Stimulated activated CD4-positive, alpha-beta T cell treated with anti-CD3 and anti-CD28 coated beads, TNF-alpha, amount 100 ng/mL, for 24 hours (primary cell): ENCODE measurements around the gene SPTBN4.
"Not testable (repeated sequence)": the region's sequence is repeated elsewhere in the genome, so short reads cannot be mapped to it uniquely, and the experiment has no call there.

ENCODE experiments used
- DNase-seq, 3 experiments: peaks; one replicate each; pipeline ENCODE4 v3.0.0-alpha.2; 2020; ENCODE audit warnings: low read depth in 3 of 3

SPTBN4 gene

DNA sequence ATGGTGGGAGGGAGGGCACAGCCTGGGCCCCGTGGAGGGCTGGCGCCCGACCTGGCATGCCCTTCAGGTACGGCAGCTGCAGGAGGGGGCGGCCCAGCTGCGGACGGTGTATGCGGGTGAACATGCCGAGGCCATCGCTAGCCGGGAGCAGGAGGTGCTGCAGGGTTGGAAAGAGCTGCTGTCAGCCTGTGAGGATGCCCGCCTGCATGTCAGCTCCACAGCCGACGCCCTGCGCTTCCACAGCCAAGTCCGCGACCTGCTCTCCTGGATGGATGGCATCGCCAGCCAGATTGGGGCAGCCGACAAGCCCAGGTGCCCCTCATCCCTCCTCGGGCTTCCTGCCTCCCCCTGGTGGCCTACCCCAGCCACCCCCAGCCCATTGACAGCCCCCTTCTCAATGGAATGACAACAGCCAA, 93.3 kb downstream of the SPTBN4 start:
- no peak for DNase-seq

DNA sequence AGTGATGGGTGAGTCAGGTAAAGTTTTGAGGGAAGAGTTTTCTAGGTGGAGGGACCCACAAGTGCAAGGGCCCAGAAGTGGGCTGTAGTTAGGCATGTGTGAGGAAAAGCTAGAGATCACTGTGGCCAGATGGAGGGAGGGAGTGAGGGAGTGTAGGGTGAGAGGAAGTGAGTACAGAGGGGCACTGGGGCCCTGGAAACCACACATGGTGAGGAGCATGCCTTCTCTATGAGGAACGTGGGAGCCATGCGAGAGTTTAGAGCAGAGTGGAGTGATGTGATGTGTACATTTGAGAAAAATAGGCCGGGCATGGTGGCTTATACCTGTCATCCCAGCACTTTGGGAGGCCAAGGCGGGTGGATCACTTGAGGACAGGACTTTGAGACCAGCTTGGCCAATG, 95.1 kb downstream of the SPTBN4 start:
- DNase-seq: no peak

DNA sequence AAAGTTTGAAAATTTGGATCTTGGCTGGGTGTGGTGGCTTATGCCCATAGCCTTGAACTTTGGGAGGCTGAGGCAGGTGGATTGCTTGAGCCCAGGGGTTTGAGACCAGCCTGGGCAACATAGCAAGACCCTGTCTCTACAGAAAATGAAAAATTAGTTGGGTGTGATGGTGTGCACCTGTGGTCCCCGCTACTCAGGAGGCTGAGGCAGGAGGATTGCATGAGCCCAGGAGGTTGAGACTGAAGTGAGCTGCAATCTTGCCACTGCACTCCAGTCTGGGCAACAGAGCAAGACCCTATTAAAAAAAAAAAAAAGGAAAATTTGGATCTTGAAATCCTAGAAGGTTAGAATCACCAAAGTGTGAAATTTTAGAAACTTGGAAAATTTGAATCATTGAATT, 97.7 kb downstream of the SPTBN4 start:
- DNase-seq: not testable (repeated sequence)

DNA sequence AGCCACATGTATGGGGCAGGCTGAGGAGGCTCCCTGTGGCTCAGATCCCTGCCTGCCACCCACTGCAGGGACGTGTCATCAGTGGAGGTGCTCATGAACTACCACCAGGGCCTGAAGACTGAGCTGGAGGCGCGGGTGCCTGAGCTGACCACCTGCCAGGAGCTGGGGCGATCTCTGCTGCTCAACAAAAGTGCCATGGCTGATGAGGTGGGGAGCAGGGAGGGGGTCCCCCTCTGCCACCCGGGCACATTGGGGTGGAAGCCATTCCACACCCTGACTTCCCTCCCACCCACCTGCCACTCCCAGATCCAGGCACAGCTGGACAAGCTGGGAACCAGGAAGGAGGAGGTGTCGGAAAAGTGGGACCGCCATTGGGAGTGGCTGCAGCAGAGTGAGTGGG, 98.6 kb downstream of the SPTBN4 start:
- no peak for DNase-seq

DNA sequence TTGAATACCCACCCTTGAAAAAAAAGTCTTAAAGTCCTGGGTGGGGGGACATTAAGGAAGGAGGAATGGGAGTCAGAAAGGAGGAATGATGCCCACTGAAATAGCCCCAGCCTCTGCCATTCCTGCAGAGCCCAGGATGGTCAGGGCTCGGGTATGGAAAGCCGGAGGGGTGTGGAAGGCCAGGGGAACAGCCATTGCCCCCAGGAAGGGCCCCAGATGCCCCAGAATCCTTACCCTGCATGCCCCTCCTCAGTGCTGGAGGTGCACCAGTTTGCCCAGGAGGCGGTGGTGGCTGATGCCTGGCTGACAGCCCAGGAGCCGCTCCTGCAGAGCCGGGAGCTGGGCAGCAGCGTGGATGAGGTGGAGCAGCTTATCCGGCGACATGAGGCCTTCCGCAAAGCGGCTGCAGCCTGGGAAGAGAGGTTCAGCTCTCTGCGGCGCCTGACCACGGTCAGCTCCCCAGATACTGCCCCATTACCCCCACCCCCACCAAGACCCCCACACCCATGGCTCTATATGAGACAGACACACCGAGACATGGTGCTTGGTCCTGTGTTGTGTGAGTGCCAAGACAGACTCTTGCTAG, 99.2 kb downstream of the SPTBN4 start:
- no peak for DNase-seq

DNA sequence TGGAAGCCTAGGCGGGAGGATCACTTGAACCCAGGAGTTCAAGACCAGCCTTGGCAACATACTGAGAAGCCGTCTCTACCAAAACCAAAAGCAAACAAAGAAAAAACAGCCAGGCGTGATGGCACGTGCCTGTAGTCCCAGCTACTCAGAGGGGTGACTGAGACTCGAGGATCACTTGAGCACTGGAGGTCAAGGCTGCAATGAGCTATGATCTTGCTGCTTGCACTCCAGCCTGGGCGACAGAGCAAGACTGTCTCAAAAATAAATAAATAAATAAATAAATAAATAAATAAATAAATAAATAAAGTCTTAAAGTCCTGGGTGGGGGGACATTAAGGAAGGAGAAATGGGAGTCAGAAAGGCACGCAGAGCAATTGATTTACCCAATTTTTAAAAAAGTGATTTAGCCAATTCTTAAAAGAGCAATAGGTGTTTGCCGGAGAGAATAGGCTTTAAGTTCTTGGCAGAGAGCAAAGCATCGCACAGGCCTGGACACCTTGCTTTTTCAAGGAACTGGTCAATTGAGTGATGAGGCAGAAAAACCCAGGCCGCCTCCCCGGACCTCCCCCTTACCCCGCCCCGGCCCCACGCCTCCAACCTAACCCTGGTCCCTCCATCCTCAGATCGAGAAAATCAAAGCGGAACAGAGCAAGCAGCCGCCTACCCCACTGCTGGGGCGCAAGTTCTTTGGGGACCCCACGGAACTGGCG, 100.4 kb downstream of the SPTBN4 start:
- DNase-seq: no peak

DNA sequence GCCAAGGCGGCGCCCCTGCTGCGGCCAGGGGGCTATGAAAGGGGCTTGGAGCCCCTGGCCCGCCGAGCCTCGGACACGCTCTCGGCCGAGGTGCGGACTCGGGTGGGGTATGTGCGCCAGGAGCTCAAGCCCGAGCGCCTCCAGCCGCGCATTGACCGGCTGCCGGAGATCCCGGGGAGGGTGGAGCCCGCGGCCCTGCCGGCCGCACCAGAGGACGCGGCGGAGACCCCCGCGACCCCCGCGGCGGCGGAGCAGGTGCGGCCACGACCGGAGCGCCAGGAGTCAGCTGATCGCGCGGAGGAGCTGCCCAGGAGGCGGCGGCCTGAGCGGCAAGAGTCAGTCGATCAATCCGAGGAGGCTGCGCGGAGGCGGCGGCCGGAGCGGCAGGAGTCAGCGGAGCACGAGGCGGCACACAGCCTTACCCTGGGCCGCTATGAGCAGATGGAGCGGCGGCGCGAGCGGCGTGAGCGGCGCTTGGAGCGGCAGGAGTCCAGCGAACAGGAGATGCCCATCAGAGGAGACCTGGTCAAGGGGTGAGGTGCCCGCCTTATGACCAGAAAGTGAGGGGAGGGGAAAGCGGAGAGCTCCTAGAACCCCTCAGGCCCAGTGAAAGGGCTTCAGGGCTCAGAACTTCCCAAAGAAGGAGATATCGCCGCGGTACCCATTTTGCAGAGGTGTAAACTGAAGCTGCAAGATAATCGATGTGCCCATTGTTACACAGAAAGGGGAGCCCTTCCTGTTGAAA, 101.1 kb downstream of the SPTBN4 start:
- no peak for DNase-seq

DNA sequence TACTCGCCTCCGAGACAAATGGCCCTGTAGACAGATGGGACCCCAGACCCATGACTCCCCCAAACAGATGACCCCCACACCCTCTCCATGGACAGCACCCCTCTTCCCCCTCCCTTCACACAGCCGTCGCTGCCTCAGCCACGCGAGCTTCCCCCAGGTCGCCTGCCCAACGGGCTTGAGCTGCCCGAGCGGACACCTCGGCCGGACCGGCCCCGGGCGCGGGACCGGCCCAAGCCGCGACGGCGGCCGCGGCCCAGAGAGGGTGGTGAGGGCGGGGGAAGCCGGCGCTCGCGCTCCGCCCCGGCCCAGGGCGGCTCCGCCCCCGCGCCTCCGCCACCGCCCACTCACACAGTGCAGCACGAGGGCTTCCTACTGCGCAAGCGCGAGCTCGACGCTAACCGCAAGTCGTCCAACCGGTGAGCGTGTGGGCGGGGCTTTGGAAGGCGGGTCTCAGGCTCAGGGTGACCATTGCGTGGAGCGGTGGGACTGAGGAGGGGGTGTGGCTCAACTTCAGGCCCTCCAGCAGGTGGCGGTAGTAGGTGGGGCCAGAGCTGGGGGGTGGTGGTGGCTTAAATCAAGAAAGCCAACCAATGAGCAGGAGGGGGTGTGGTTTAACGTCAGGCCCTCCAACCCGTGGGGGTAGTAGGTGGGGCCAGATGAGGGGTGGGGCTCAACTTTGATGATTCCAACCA, 103.7 kb downstream of the SPTBN4 start:
- peak; percentile 83 to 96 (median 90) for DNase-seq

DNA sequence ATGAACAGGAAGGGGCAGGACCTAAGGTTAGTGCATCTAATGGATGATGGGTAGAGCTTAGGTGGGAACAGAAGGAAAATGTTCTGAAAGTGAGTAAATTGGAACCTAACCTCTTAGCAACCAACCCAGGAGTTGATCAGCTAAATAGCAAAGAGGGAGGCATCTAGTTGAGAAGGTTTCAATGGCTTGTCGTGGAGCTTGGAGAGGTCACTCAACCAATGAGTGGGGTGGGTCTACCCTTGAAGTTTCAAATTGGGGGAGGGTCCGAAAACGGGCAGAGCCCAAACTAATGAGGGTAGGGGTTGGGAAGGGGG, 104.2 kb downstream of the SPTBN4 start:
- no peak for DNase-seq

DNA sequence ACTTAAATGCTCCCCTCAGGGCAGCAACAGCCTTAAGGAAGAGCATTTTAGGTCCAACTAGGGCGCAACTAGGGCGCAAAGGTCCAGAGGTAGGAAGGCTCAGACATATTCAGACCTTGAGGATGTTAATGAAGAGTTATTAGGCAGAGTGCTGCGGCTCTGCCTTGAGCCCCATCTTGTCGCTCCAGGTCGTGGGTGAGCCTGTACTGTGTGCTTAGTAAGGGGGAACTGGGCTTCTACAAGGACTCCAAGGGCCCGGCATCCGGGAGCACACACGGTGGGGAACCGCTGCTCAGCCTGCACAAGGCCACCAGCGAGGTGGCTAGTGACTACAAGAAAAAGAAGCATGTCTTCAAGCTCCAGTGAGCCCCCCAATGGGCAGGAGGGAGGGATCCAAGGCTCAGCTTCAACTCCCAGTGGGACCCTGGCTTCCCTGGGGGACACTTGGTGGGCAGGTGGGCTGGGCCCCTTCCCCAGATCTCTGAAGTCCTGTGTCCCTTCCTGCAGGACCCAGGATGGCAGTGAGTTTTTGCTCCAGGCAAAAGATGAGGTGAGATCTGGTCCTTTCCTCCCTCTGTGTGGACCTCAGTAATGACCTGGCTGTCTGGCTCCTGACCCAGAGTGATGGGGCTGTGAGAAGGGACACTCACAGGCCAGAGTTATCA, 105.2 kb downstream of the SPTBN4 start:
- DNase-seq: no peak

DNA sequence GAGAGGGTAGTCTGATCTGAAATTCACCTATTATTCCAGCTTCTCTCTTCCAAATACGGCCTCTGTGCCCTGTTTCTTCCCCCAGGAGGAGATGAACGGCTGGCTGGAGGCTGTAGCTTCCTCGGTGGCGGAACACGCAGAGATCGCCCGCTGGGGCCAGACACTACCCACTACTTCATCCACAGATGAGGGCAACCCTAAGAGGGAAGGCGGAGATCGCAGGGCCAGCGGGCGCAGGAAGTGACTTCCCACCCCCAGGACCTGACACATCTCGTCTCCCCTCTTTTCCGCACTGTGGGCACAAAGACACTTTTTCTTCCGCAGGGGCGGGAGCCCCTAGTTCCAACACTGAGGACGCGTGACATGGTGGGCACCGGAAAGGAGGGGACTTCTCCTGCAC, 108.5 kb downstream of the SPTBN4 start:
- no peak for DNase-seq

DNA sequence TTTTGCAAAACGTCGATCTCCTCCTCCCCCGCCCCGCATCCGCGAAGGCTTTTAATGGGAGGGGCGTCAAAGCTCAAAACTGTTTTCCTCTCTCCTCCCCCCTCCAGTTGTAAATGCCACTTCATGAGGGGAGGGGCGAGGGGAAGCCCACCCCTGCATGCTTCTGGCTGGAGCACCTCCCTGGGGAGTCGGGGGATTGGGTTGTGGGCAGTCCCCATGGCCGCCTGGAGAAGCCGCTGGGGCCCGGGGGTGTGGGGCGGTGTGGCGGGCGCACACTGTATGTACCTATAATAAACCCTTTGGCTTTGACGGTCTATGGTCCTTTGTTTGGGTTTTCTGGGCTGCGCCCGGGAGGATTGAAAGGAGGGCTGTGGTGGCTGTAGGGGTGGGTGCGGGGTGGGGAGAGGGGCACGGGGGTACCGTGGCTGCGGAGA, 109.4 kb downstream of the SPTBN4 start:
- DNase-seq: no peak

DNA sequence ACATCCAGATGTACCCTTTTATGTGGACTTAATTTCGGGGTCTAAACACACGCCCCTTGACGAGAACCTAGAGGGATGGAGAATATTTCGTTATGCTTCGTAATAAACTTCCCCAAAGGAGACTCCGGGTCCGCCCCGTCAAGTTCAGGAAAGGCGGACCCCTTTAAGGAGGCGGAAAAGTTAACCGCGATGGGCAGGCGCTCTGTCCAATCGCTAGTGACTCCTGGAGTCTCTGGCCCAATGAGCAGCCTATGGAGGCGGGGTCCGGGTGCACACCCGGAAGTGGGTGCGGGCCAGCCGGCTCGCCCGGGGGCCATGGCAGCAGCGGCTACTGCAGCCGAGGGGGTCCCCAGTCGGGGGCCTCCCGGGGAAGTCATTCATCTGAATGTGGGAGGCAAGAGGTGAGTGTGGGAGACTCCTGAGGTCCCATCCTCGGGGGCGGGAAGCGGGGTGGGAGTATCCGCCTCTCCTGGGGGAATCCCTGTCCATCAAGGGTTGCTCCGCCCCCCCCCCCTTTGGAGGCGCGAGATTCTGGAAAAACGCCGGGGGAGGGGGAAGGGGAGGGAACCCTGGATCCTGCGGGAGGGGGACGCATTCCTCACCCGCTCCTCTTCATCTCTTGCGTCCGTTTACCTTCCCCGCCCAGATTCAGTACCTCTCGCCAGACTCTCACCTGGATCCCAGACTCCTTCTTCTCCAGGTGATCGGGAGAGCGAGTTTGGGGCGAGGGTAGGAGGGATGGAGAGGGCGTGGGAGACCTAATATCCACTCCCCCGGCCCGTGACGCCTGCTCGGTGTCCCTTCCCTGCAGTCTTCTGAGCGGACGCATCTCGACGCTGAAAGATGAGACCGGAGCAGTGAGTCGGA, 110.0 kb downstream of the SPTBN4 start, which contains the start of gene SHKBP1:
Gene SHKBP1, plus strand, starts transcription at position 289 of the 867 bp plus-strand sequence. Its CDS starts 27 bp downstream, at position 316.
- peak; percentile 84 to 93 (median 85) for DNase-seq

DNA sequence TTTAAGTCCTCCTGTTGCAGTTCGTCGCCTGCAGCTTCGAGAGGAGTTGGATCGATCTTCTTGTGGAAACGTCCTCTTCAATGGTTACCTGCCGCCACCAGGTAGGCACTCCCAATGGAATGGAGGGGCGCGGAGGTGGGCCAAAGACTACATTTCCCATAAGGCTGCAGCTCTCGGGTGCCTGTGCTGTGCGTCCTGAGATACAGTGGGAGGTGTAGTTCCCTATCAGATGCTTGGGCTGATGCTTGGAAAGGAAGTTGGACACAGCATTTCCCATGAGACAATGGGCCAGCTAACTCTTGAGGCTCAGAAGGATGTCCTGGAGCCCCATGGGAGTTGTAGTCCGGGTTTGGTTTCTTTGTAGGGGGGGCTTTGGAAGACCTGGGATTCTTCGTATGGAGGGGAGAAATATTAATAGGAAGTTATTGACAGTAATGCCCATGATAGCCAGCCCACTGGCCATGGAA, 111.7 kb downstream of the SPTBN4 start:
- DNase-seq: no peak

DNA sequence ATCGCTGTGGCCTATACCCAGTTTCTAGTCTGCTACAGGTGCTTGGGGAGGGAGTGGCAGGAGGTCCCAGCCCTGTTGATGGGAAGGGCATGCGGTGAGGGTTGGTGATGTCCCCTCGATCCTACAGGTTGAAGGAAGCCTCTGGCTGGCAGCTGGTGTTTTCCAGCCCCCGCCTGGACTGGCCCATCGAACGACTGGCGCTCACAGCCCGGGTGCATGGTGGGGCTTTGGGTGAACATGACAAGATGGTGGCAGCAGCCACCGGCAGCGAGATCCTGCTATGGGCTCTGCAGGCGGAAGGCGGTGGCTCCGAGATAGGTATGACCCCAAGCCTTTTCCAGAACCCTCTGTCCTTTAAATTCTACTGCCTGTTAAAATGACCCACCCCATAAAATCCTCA, 113.8 kb downstream of the SPTBN4 start:
- DNase-seq: no peak

DNA sequence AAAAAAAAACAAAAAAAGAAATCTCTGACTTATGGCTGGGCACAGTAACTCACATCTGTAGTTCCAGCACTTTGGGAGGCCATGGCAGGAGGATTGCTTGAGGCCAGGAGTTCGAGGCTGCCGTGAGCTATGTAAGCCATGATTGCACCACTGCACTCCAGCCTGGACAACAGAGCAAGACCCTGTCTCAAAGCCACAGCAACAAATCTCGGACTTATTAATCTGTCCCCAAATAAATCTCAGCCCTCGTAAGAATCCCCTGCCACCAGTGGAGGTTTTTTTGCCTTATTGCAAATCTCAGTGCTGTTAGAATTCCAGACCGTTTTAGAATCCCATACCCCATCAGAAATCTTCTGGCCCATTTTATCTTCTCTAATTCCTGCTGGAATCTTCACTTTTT, 114.7 kb downstream of the SPTBN4 start:
- DNase-seq: no peak

DNA sequence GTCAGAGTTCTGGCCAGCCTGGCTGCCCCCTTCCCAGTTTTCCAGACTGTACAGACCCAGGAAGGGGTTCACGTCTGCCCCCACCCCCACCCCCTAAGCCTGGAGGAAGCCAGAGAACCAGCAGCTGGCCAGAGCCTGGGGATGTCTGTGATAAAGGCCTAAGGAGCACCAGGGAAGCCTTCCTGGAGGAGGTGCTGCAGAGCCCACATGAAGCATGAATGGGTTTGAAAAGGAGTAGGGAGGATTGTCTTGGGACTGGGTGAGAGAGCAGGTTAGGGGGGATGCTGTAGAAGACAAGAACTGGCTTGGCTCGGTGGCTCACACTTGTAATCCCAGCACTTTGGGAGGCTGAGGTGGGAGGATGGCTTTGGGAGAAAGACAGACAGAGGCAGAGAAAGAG, 115.7 kb downstream of the SPTBN4 start:
- DNase-seq: no peak

DNA sequence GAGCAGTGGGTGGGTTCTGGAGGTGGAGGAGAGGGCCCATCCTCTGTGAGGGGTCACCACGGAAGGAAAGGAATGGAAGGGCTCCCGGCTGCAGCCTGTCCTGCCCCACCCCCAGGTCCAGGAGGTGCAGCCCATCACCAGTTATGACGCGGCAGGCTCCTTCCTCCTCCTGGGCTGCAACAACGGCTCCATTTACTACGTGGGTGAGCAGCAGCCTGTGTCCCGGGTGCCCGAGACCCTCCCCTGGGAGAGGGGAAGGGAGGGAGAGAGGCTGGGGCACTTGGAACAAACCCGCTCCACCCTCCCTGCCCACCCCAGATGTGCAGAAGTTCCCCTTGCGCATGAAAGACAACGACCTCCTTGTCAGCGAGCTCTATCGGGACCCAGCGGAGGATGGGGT, 116.5 kb downstream of the SPTBN4 start:
- DNase-seq: no peak

DNA sequence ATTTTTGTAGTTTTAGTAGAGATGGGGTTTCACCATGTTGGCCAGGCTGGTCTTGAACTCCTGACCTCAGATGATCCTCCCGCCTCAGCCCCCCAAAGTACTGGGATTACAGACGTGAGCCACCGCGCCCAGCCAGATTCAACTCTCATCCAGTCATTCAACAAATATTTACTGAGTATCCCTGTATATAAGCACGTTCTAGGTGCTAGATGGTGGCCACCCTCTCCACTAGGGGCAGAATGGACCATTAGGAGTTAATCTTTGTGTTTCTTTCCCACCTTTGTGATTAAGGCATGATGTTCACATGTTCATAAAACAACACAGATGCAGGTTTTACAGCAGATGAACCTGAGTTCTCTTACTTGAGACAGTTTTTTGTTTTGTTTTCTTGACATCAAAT, 117.2 kb downstream of the SPTBN4 start:
- DNase-seq: no peak

DNA sequence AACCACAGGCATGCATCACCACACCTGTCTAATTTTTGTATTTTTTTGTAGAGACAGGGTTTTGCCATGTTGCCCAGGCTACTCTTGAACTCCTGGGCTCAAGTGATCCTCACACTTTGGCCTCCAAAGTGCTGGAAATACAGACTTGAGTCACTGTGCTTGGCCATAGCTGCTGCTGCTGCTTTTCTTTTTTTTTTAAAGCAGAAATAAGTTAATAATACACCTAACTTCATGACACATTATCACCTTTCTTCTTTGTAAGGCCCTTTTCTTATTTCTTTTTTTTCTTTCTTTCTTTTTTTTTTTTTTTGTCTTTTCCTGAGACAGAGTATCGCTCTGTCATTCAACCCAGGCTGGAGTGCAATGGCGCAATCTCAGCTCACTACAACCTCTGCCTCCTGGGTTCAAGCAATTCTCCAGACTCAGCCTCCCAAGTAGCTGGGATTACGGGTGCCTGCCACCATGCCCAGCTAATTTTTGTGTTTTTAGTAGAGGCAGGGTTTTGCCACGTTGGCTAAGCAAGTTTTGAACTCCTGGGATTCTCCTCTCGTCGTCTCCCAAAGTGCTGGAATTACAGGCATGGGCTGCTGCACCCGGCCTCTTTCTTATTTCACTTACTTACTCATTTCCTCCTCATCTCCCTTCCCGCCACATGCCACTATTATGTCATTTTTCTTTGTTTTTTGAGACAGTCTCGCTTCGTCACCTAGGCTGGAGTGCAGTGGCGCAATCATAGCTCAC, 118.6 kb downstream of the SPTBN4 start:
- DNase-seq: no peak
